Activated CD4-positive, alpha-beta T cell treated with anti-CD3 and anti-CD28 coated beads for 36 hours (primary cell): Measurements from ENCODE around the gene WNT7B. TPM values are rescaled to one million over a fixed set of nuclear protein-coding genes. Genes with fewer than 3 reads are reported as not detected.
A peak's percentile ranks its signal among the peaks of the same experiment; 100 is the strongest.

Source experiments
- ATAC-seq: fragments of 200-7000 bp; cut with Tn5 transposase; one replicate; pipeline ENCODE4 v1.10.0; 2021; ENCODE audit warnings: mild to moderate bottlenecking, moderate library complexity
- CTCF ChIA-PET: fragments of 350-600 bp; sonication (Branson Sonifier 250); formaldehyde crosslinking; loops from one replicate; lab custom pipeline; 2021; ENCODE audit warnings: antibody characterized with exemption; lab: Charles Lee
- POLR2A ChIA-PET: fragments of 350-600 bp; sonication (Branson Sonifier 250); formaldehyde crosslinking; loops from one replicate; lab custom pipeline; 2021; ENCODE audit warnings: antibody characterized with exemption, inconsistent platforms; lab: Charles Lee
- DNase-seq: peaks from one replicate; pipeline ENCODE4 v3.0.0-alpha.2; 2020
- H3K27ac Mint-ChIP-seq: one replicate; pipeline ENCODE4 v1.8.0; 2021; ENCODE audit warnings: mixed read lengths
- H3K27me3 Mint-ChIP-seq: one replicate; pipeline ENCODE4 v1.8.0; 2021; ENCODE audit warnings: mixed read lengths
- H3K36me3 Mint-ChIP-seq: one replicate; pipeline ENCODE4 v1.8.0; 2021; ENCODE audit warnings: low read depth, mixed read lengths
- H3K4me1 Mint-ChIP-seq: one replicate; pipeline ENCODE4 v1.8.0; 2021; ENCODE audit warnings: mixed read lengths
- H3K4me3 Mint-ChIP-seq: one replicate; pipeline ENCODE4 v1.8.0; 2021; ENCODE audit warnings: mild to moderate bottlenecking, moderate library complexity, mixed read lengths
- H3K9me3 Mint-ChIP-seq: one replicate; pipeline ENCODE4 v1.8.0; 2021; ENCODE audit warnings: low read depth, mixed read lengths
- intact Hi-C, 2 experiments: fragments of 100-400 bp; cut with DNase I in 1 of 2; cut with micrococcal nuclease in 1 of 2; formaldehyde crosslinking; loops; one replicate each; pipeline versions ENCODE4 v1.14.2 to v1.15.1; 2022 to 2024; cut with DNase I, micrococcal nuclease
- total RNA-seq, 2 experiments: library from RNA; stranded (reverse); gene quantifications; one replicate each; pipeline ENCODE4 v1.2.3, GENCODE V29; 2021

The WNT7B gene
- total RNA-seq, 2 experiments from 2014 or later, result not detected

DNA sequence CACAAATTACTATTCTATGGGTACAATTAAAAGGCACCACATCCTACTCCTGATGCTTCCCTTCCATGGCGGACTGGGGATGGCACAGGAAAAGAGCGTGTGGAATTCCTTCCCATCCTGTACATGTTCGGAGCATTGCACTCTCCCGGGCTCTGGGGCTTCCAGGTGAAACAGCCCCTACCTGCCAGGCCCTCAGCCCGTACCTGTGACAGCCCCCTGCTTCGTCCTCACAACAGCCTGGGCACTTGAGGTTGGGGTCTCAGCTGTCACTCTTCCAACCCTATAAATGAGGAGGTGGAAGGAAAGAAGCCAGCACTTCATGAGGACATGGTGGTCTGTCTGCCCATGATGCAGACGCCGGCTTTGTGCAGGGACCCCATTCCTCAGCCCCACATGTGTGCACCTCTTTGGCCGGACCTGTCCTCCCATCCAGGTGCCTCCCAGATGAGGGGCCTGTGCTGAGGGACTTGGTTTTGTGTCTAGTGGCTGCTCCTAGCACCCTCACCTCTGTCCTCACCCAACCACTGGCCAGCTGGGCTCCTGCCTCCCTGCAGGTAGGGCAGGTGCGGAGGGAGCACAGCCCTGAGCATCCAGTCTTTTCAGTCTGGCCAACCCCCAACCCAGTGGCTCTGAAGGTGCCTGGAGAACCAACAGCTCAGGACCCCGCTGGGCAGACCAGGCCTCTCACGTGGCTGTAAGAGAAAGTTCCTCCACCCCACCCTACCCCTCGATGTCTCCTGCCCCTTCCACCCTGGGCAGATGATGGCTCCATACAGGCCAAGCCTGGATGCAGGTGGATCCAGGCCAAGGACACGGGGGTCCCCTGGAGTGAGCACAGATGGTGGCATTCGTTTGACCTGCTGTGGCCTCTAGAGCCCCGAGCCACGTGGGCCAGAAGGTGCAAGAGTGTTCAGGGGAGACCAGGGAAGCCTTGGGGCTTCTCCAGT is 23.4 kb upstream of the WNT7B start:
- intact Hi-C loops, result no loop called here
- ATAC-seq, result no peak
- Mint-ChIP-seq H3K27me3 (no peaks in the 10 kb centered on the region), H3K27ac (no peak overlapping the region), H3K36me3 (no peaks in the 10 kb centered on the region), H3K4me1 (no peaks in the 10 kb centered on the region), H3K4me3 (no peak overlapping the region), H3K9me3 (no peaks in the 10 kb centered on the region)
- POLR2A ChIA-PET, result interaction anchor here (0.7 kb wide), 1 partner anchor 315 kb away, joined by 4 read pairs; no protein-coding TSS in a partner anchor
- CTCF ChIA-PET, result interaction anchor here (0.8 kb wide), 1 partner anchor 24 kb away, joined by 3 read pairs; no protein-coding TSS in a partner anchor
- DNase-seq, result no peak

DNA sequence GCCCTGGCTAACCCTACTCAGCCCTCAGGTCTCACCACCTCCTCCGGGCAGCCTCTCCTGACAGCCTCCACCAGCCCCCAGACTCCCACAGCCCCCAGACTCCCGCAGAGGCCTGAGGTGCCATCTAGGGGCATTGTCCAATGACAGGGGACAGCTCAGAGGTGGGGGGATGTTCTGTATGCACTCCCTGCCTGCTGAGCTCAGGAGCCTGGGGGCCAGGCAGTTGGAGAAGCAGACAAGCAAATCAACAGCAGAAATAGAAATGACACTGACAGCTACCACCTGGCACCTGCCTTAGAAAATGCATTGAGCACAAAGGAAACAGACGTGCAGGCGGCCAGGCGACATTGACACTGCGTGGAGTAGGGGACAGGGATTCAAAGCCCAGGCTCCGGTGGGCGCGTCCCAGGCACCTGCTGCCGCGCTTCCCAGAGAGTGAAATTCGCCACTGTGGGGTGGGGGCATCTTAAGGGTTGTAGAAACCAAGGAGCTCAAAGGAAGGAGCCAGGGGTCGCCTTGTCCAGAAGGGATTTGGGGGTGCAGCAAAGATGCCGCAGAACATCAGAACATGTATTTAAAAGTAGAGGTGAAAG is 22.5 kb upstream of the WNT7B start:
- intact Hi-C loops, result loop anchor here (10.0 kb wide), 2 partner anchors 315 to 545 kb away; no protein-coding TSS in a partner anchor
- Mint-ChIP-seq H3K9me3 (no peaks in the 10 kb centered on the region), H3K4me3 (no peak overlapping the region), H3K27ac (no peak overlapping the region), H3K4me1 (no peaks in the 10 kb centered on the region), H3K36me3 (no peaks in the 10 kb centered on the region), H3K27me3 (no peaks in the 10 kb centered on the region)
- no peak for DNase-seq
- POLR2A ChIA-PET, result interaction anchor here (0.7 kb wide), 1 partner anchor 316 kb away, joined by 4 read pairs; no protein-coding TSS in a partner anchor
- ATAC-seq, result no peak
- CTCF ChIA-PET, result interaction anchor here (0.7 to 0.8 kb wide), 2 partner anchors 15 to 25 kb away, joined by 3 read pairs; no protein-coding TSS in a partner anchor

DNA sequence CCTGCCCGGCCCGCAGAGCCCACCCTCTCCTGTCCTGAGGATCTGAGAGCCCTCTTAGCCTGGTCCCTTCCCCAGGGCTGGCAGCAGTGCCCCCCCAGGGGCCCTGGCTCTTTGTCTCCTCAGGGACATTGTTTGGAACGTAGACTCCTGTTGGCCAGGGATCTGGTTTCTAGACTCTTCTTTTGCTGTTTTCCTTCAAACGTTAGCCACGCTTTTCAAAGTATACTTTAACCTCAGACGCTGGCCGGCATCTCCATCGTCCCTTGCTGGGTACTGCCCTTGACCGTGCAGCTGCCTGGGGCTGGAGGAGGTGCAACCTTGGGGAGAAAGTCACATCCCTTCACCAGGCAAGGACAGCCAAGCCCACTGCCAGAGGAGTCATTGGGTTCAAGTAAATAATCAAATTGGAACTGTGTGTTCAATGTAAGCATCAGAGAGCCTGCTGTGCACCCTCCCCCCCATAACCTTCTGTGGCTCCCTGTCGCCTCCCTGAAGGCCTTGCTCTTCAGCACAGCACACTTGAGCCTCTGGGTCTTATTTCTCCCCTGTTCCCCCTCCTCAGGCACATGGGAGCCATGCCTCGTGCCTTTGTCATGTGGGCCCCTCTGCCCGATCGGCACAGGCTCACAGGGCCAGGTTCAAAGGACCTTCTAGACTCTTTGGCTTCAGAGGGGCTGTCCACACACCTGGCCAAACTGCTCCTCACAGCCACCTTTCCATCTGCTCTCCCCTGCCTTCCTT is 21.8 kb upstream of the WNT7B start:
- peaks cover 2% of the 10 kb centered on the region for H3K27me3 Mint-ChIP-seq
- no peak overlapping the region for H3K4me3 Mint-ChIP-seq
- ATAC-seq, result no peak
- H3K36me3 Mint-ChIP-seq, result no peaks in the 10 kb centered on the region
- no peak for DNase-seq
- no peak overlapping the region for H3K27ac Mint-ChIP-seq
- H3K9me3 Mint-ChIP-seq, result no peaks in the 10 kb centered on the region
- H3K4me1 Mint-ChIP-seq, result no peaks in the 10 kb centered on the region
- intact Hi-C loops, result loop anchor here (10.0 kb wide), 2 partner anchors 316 to 546 kb away; no protein-coding TSS in a partner anchor
- ChIA-PET CTCF (interaction anchor here (0.7 to 1.7 kb wide), 4 partner anchors 8 to 16 kb away, joined by 3 to 10 read pairs (median 3); no protein-coding TSS in a partner anchor), POLR2A (no interaction called here)

DNA sequence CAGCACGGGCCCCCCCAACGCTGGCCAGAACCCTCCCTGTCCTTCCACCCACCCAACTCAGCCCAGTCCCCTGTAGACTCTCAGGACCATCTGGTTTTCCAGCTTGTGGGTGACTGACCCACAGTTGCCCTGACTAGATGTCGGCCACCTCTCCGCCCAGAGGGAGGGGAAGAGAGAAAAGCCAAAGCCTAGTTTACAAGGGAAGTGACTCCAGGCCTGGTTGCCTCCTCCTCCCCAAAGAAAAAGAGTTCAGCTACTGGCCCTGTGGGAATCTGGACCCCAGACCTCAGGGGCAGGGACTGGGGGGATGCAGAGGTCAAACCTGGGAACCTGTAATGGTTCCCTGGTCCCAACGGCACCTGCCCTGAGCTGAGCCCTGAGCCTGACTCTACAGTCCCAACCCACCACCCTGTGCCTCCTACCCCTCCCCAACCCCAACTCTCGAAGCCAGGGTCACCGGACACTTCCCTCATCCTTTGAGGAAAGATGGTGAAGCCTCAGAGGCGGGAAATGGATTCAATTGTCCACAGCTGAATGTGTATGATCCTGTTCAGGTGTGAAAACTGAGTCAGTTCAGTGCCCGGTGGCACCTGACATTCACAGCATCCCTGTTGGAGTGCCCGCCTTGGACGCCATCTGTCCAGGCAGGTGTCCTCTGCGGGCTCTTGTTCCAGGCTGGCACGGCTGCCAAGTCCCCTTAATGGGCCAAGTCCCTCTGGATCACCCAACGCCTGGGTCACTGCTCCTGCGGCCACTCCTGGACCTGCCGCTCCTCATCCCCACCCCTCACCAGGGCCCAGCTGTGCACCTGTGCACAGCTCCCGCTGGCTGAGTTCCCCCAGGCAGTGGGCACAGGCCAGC is 21.0 kb upstream of the WNT7B start:
- Mint-ChIP-seq H3K27me3 (peaks cover 5% of the 10 kb centered on the region), H3K27ac (no peak overlapping the region), H3K9me3 (no peaks in the 10 kb centered on the region), H3K4me3 (no peak overlapping the region), H3K4me1 (no peaks in the 10 kb centered on the region), H3K36me3 (no peaks in the 10 kb centered on the region)
- ATAC-seq, result no peak
- no peak for DNase-seq
- CTCF ChIA-PET, result interaction anchor here (0.6 to 1.7 kb wide), 5 partner anchors 8 to 519 kb away, joined by 3 to 10 read pairs (median 3); no protein-coding TSS in a partner anchor
- intact Hi-C loops, result loop anchor here (10.0 kb wide), 2 partner anchors 317 to 547 kb away; no protein-coding TSS in a partner anchor
- POLR2A ChIA-PET, result no interaction called here

DNA sequence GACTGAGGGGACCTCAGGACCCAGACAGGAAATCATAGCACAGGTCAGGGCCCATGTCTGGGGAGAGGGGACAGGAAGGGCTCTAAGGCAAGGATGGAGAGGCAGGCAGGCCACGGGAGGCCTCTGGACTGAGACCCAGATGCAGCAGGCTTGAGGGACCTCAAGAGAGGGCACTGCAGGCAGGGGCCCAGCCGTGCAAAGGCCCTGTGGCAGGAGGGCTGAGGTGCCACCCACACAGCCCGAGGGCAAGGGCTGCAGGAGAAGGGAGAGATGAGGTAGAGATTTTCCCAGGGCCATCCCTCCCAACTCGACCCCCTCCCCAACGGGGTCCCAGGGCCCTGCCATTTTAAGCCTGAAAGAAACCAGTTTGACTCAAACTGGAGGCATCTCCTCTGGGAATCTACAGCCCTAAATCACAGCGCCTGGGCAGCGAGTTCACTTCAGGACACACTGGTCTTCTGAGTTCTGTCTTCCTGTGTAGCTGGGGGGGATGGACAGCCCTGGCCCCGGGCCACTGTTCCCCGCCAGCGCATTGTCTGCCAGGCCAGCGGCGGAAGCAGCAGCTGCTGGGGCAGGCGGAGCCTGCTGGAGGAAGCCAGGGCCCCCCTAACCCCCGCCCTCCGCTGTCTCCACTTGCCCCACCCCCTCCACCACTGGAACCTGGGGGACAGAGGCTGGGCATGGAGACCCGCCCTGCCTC is 20.3 kb upstream of the WNT7B start:
- intact Hi-C loops, result loop anchor here (10.0 kb wide), 2 partner anchors 318 to 548 kb away; no protein-coding TSS in a partner anchor
- no peak overlapping the region for H3K27ac Mint-ChIP-seq
- H3K4me3 Mint-ChIP-seq, result no peak overlapping the region
- no peaks in the 10 kb centered on the region for H3K4me1 Mint-ChIP-seq
- H3K36me3 Mint-ChIP-seq, result no peaks in the 10 kb centered on the region
- ChIA-PET CTCF (interaction anchor here (0.6 to 1.7 kb wide), 7 partner anchors 9 to 520 kb away, joined by 3 to 22 read pairs (median 4); no protein-coding TSS in a partner anchor), POLR2A (no interaction called here)
- DNase-seq (no peak), ATAC-seq (no peak)
- H3K9me3 Mint-ChIP-seq, result no peaks in the 10 kb centered on the region
- H3K27me3 Mint-ChIP-seq, result peaks cover 5% of the 10 kb centered on the region

DNA sequence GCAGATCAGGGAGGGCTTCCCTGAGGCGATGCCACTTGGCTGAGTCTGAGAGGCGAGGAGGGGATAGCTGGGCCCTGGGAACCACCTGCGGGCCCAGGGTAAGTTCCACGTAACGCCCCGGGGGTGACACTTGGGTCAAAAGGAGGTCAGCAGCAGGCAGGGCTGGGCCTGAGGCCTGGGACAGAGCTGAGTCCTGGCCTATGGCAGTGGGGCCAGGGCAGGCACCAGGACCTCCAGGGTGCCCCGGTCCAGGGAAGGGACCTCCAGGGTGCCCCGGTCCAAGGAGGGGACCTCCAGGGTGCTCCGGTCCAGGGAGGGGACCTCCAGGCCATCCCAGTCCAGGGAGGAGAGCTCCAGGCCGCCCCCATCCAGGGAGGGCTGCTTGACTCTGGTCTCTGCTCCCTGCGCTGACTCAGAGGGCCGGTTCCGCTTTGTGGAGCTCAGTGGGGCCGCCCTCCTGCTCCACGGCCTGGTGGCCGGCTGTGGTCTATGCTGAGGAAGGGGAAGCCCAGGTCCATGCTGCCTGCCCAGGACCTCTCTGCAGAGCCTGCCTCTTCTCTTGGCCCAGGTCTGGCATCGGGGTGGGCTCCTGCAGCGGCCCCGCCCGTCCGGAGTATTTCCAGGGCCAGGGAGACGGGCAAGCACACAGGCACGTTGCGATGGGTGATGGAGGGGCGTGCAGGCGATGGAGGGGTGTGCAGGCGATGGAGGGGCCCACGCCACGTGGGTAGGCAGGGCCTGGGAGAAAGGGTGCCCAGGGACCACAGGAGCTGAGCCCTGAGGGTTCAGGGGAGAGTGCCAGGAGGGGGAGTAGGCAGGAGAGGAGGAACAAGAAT is 19.5 kb upstream of the WNT7B start:
- POLR2A ChIA-PET, result no interaction called here
- no peak overlapping the region for H3K27ac Mint-ChIP-seq
- H3K4me1 Mint-ChIP-seq, result no peaks in the 10 kb centered on the region
- CTCF ChIA-PET, result interaction anchor here (0.7 to 2.5 kb wide), 11 partner anchors 8 to 353 kb away, joined by 3 to 24 read pairs (median 4); no protein-coding TSS in a partner anchor
- no peaks in the 10 kb centered on the region for H3K36me3 Mint-ChIP-seq
- no peaks in the 10 kb centered on the region for H3K9me3 Mint-ChIP-seq
- H3K4me3 Mint-ChIP-seq, result no peak overlapping the region
- peaks cover 5% of the 10 kb centered on the region for H3K27me3 Mint-ChIP-seq
- intact Hi-C loops, result loop anchor here (10.0 kb wide), 2 partner anchors 318 to 548 kb away; no protein-coding TSS in a partner anchor
- ATAC-seq, result no peak
- DNase-seq, result no peak

DNA sequence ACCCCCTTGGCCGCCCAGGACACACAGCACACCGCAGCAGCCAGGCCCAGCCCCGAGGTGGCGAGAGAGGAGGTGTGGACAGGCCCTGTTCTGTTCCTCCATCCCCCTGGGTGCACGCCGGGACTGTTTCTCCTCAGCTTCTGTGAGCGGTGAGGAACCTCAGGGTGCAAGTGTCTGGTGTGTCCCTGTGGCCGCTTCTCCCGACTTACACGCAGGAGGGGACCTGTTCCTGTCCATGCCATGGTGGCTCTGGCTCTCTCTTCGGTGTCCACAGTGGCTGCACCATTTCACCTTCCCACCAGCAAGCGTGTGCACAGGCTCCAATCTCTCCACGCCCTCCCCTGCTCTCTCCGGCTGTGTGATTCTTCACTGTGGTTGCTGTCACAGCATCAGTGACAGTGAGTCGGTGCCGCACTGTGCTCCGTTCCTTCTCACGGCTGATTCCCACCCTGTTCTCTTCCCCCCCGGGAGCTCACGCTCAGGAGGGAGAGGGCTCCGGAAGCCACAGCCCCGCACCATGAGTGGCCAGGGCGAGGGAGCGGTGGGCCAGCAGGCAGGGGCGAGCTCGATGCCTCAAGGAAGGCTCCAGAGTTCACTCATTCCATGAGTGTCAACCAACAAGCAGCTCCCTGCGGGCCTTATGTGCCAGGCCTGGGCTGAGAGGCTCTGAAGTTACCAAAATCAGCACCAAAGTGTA is 18.6 kb upstream of the WNT7B start:
- DNase-seq, result no peak
- ATAC-seq, result no peak
- H3K4me3 Mint-ChIP-seq, result no peak overlapping the region
- CTCF ChIA-PET, result interaction anchor here (0.7 to 2.5 kb wide), 10 partner anchors 9 to 304 kb away, joined by 3 to 24 read pairs (median 4); no protein-coding TSS in a partner anchor
- intact Hi-C loops, result loop anchor here (1.0 to 10.0 kb wide), 3 partner anchors 121 to 549 kb away; no protein-coding TSS in a partner anchor
- no peaks in the 10 kb centered on the region for H3K36me3 Mint-ChIP-seq
- POLR2A ChIA-PET, result no interaction called here
- no peaks in the 10 kb centered on the region for H3K9me3 Mint-ChIP-seq
- H3K27ac Mint-ChIP-seq, result no peak overlapping the region
- peaks cover 5% of the 10 kb centered on the region for H3K27me3 Mint-ChIP-seq
- no peaks in the 10 kb centered on the region for H3K4me1 Mint-ChIP-seq

DNA sequence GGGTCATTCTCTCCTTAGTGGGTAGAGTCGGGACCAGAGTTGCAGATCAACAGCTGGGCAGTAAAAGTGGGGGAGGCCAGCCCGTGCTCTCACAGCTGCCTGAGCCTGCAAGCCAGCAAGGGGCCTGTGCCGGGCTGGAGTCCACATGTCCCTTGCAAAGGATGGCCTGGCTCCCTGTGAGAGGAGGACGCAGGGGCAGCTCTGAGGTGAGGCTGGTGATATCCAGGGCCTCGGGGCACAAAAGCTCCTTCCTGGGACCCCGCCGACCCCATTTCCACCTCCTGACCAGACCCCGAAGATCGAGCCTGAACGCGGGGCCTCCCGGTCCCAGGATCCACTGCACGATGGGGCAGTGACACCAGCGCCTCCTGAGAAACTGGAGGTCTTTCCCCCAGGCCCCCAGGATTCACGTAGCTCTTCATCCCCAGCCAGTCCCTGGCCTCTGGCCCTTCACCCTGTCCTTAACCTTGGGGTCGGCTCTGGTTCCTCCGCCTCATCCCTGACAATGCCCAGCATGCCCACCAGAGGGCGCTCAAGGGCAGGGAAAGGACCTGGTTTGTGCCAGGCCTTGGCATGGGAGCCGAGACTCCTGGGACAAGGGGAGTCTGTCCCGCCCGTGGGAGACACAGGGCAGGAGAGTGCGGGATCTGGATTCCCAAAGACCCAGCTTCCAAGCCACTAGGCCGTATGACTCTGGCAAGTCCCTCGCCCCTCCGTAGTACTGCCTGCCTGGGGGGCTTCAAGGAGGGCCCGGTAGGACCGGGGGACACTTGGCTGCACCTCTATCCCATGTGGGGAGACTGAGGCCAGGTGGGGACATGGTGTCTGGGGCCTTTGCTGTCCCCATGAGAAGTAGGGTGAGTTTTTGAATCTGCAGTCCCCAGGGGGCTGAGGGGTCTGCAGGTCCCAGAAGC is 17.8 kb upstream of the WNT7B start:
- POLR2A ChIA-PET, result no interaction called here
- H3K27ac Mint-ChIP-seq, result no peak overlapping the region

More for the DNA sequence above, 17.8 kb upstream of the WNT7B start:
- Mint-ChIP-seq H3K9me3 (no peaks in the 10 kb centered on the region), H3K4me1 (no peaks in the 10 kb centered on the region), H3K27me3 (peaks cover 5% of the 10 kb centered on the region), H3K36me3 (no peaks in the 10 kb centered on the region), H3K4me3 (no peak overlapping the region)
- ATAC-seq (peak; percentile 82), DNase-seq (peak; percentile 88)
- CTCF ChIA-PET, result interaction anchor here (0.7 to 2.5 kb wide), 12 partner anchors 10 to 406 kb away, joined by 3 to 24 read pairs (median 4); no protein-coding TSS in a partner anchor
- intact Hi-C loops, result loop anchor here (1.0 to 10.0 kb wide), 4 partner anchors 122 to 550 kb away; no protein-coding TSS in a partner anchor
